WTC11 (cell line): ENCODE results near the gene CCR1. TPM values are rescaled to one million over a fixed set of nuclear protein-coding genes. Genes with fewer than 3 reads are reported as not detected.

Source experiments
- ATAC-seq: fragments of 200-7000 bp; cut with Tn5 transposase; 2 replicates; pipeline ENCODE4 v1.10.0; 2021; ENCODE audit warnings: mild to moderate bottlenecking, moderate library complexity
- CTCF ChIA-PET: fragments of 300-600 bp; sonication (Branson Sonifier 250); formaldehyde crosslinking; loops from one replicate; lab custom pipeline; 2021; ENCODE audit warnings: antibody characterized with exemption; lab: Charles Lee
- POLR2A ChIA-PET: fragments of 350-600 bp; sonication (Branson Sonifier 250); formaldehyde crosslinking; loops from one replicate; lab custom pipeline; 2021; ENCODE audit warnings: antibody characterized with exemption; lab: Charles Lee
- DNase-seq: peaks from one replicate; pipeline ENCODE4 v3.0.0; 2021; ENCODE audit warnings: low spot score
- H3K27ac Mint-ChIP-seq: 2 replicates; pipeline ENCODE4 v1.8.0; 2021; ENCODE audit warnings: mixed read lengths
- H3K27me3 Mint-ChIP-seq: 2 replicates; pipeline ENCODE4 v1.8.0; 2021; ENCODE audit warnings: low read depth, mild to moderate bottlenecking, moderate library complexity, mixed read lengths
- H3K36me3 Mint-ChIP-seq: 2 replicates; pipeline ENCODE4 v1.8.0; 2021; ENCODE audit warnings: mixed read lengths
- H3K4me1 Mint-ChIP-seq: 2 replicates; pipeline ENCODE4 v1.8.0; 2022; ENCODE audit warnings: mixed read lengths
- H3K4me3 Mint-ChIP-seq: 2 replicates; pipeline ENCODE4 v1.8.0; 2021; ENCODE audit warnings: mild to moderate bottlenecking, moderate library complexity, mixed read lengths
- H3K9me3 Mint-ChIP-seq: 2 replicates; pipeline ENCODE4 v1.8.0; 2021; ENCODE audit warnings: mixed read lengths
- CREB1 ChIP-seq: sonication (generic); formaldehyde crosslinking; IDR thresholded peaks from 2 replicates; pipeline ENCODE4 v1.8.0; 2023; ENCODE audit warnings: mild to moderate bottlenecking, missing genetic modification reagents
- ETV6 ChIP-seq: sonication (generic); formaldehyde crosslinking; IDR thresholded peaks from 2 replicates; pipeline ENCODE4 v1.8.1; 2022; ENCODE audit warnings: mild to moderate bottlenecking, missing genetic modification reagents
- FOXP1 ChIP-seq: sonication (generic); formaldehyde crosslinking; IDR thresholded peaks from 2 replicates; pipeline ENCODE4 v1.8.0; 2022; ENCODE audit warnings: missing genetic modification reagents, mild to moderate bottlenecking, moderate library complexity, borderline replicate concordance
- JAZF1 ChIP-seq: fragments of 250-450 bp; sonication (Bioruptor Pico); IDR thresholded peaks from 2 replicates; pipeline ENCODE4 v1.9.0; 2021; ENCODE audit warnings: moderate library complexity, mild to moderate bottlenecking, inconsistent platforms
- JUN ChIP-seq: sonication (generic); formaldehyde crosslinking; IDR thresholded peaks from 2 replicates; pipeline ENCODE4 v1.8.0; 2023; ENCODE audit warnings: mild to moderate bottlenecking, missing genetic modification reagents
- MYBL2 ChIP-seq: sonication (generic); formaldehyde crosslinking; IDR thresholded peaks from 2 replicates; pipeline ENCODE4 v1.8.1; 2023; ENCODE audit warnings: mild to moderate bottlenecking, moderate library complexity, missing genetic modification reagents
- NFATC4 ChIP-seq: fragments of 250-450 bp; sonication (Bioruptor Pico); IDR thresholded peaks from 2 replicates; pipeline ENCODE4 v1.9.0; 2021; ENCODE audit warnings: mild to moderate bottlenecking
- SMAD4 ChIP-seq: sonication (generic); formaldehyde crosslinking; IDR thresholded peaks from 2 replicates; pipeline ENCODE4 v1.8.0; 2022; ENCODE audit warnings: mild to moderate bottlenecking, missing genetic modification reagents
- ZNF232 ChIP-seq: sonication (generic); formaldehyde crosslinking; IDR thresholded peaks from 2 replicates; pipeline ENCODE4 v1.8.0; 2022; ENCODE audit warnings: mild to moderate bottlenecking, missing genetic modification reagents
- ZNF416 ChIP-seq: fragments of 250-450 bp; sonication (Bioruptor Pico); IDR thresholded peaks from 2 replicates; pipeline ENCODE4 v1.9.0; 2021; ENCODE audit warnings: mild to moderate bottlenecking, inconsistent platforms
- total RNA-seq: library from RNA; stranded (reverse); gene quantifications from 3 replicates; pipeline ENCODE4 v1.2.3, GENCODE V29; 2021
- TF ChIP-seq, protein P1 (sequence below): sonication (generic); formaldehyde crosslinking; IDR thresholded peaks from 2 replicates; pipeline ENCODE4 v1.8.0; 2023; ENCODE audit warnings: mild to moderate bottlenecking, missing genetic modification reagents
- TF ChIP-seq, protein P2 (sequence below): fragments of 250-450 bp; sonication (Bioruptor Pico); IDR thresholded peaks from 2 replicates; pipeline ENCODE4 v2.1.2; 2022; ENCODE audit warnings: mild to moderate bottlenecking, moderate library complexity
- TF ChIP-seq, protein P3 (sequence below): sonication (generic); formaldehyde crosslinking; IDR thresholded peaks from 2 replicates; pipeline ENCODE4 v1.8.0; 2022; ENCODE audit warnings: mild to moderate bottlenecking, missing genetic modification reagents
- TF ChIP-seq, protein P4 (sequence below): sonication (generic); formaldehyde crosslinking; IDR thresholded peaks from 2 replicates; pipeline ENCODE4 v1.8.1; 2023; ENCODE audit warnings: mild to moderate bottlenecking, missing genetic modification reagents, borderline replicate concordance
- TF ChIP-seq, protein P5 (sequence below): sonication (generic); formaldehyde crosslinking; IDR thresholded peaks from 2 replicates; pipeline ENCODE4 v1.8.1; 2023; ENCODE audit warnings: mild to moderate bottlenecking, moderate library complexity, missing genetic modification reagents
- TF ChIP-seq, protein P6 (sequence below): fragments of 250-450 bp; sonication (Bioruptor Pico); IDR thresholded peaks from 2 replicates; pipeline ENCODE4 v1.9.0; 2021; ENCODE audit warnings: mild to moderate bottlenecking, borderline replicate concordance

The CCR1 gene
- total RNA-seq, 1 experiment from 2014 or later, result not detected

DNA sequence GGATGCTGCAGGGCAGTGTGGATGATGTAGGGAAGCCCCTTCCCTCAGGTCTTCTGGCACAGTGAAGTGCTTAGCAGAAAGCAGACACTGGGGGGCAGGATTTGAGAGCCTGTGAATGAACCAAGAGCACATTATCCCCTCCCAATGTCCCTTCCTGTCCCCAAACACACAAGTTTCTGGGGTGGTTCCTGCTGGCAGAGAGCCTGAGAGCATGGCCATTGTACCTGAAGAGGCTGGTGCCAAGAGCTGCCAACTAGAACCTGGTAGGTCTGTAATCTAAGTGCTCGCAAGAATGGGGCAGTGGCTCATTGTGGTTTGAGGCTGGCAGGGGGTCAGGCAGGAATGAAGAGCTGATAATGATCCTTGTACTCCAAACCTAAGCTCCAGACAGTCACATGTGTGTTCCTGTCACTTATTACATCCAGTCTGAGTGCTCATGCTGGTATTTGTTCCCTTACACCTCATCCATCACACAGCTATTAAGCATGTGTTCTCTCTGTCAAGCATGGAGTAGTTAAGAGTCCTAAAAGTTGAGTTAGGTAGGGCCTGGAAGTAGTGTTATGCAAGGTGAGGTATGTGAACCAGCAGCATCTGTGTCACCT lies 6.7 kb upstream of the CCR1 start (continued):
- TF ChIP-seq, protein P1, sequence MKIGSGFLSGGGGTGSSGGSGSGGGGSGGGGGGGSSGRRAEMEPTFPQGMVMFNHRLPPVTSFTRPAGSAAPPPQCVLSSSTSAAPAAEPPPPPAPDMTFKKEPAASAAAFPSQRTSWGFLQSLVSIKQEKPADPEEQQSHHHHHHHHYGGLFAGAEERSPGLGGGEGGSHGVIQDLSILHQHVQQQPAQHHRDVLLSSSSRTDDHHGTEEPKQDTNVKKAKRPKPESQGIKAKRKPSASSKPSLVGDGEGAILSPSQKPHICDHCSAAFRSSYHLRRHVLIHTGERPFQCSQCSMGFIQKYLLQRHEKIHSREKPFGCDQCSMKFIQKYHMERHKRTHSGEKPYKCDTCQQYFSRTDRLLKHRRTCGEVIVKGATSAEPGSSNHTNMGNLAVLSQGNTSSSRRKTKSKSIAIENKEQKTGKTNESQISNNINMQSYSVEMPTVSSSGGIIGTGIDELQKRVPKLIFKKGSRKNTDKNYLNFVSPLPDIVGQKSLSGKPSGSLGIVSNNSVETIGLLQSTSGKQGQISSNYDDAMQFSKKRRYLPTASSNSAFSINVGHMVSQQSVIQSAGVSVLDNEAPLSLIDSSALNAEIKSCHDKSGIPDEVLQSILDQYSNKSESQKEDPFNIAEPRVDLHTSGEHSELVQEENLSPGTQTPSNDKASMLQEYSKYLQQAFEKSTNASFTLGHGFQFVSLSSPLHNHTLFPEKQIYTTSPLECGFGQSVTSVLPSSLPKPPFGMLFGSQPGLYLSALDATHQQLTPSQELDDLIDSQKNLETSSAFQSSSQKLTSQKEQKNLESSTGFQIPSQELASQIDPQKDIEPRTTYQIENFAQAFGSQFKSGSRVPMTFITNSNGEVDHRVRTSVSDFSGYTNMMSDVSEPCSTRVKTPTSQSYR (CRISPR knock-in tag), result no peak

DNA sequence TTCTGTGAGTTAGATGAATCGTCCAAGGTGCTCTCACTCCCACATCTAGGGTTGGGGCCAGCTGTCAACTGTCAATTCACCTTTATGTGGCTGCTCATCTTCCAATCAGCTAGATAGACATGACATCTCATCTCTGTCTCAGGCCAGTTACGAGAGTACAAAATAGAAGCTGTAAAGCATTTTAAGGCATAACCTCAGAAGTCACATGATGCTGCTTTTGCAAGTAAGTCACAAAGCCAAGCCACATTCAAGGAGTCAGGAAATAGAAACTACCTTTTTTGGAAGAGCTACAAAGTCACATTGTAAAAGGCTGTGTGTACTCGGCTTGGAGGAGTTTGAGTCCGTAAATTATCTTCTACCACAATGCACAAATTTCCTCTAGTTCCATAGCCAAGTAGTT lies 5.1 kb upstream of the CCR1 start:
- TF ChIP-seq, protein P1 (CRISPR knock-in tag), result no peak
- TF ChIP-seq FOXP1 (CRISPR knock-in tag), result no peak
- no peak for TF ChIP-seq ZNF416 (CRISPR knock-in tag)
- no peak for TF ChIP-seq CREB1
- TF ChIP-seq, protein P2, sequence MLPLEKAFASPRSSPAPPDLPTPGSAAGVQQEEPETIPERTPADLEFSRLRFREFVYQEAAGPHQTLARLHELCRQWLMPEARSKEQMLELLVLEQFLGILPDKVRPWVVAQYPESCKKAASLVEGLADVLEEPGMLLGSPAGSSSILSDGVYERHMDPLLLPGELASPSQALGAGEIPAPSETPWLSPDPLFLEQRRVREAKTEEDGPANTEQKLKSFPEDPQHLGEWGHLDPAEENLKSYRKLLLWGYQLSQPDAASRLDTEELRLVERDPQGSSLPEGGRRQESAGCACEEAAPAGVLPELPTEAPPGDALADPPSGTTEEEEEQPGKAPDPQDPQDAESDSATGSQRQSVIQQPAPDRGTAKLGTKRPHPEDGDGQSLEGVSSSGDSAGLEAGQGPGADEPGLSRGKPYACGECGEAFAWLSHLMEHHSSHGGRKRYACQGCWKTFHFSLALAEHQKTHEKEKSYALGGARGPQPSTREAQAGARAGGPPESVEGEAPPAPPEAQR (CRISPR knock-in tag), result no peak
- no peak for TF ChIP-seq ETV6
- no peak for TF ChIP-seq JUN (CRISPR knock-in tag)
- TF ChIP-seq, protein P3, sequence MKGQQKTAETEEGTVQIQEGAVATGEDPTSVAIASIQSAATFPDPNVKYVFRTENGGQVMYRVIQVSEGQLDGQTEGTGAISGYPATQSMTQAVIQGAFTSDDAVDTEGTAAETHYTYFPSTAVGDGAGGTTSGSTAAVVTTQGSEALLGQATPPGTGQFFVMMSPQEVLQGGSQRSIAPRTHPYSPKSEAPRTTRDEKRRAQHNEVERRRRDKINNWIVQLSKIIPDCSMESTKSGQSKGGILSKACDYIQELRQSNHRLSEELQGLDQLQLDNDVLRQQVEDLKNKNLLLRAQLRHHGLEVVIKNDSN, result no peak
- TF ChIP-seq, protein P4, sequence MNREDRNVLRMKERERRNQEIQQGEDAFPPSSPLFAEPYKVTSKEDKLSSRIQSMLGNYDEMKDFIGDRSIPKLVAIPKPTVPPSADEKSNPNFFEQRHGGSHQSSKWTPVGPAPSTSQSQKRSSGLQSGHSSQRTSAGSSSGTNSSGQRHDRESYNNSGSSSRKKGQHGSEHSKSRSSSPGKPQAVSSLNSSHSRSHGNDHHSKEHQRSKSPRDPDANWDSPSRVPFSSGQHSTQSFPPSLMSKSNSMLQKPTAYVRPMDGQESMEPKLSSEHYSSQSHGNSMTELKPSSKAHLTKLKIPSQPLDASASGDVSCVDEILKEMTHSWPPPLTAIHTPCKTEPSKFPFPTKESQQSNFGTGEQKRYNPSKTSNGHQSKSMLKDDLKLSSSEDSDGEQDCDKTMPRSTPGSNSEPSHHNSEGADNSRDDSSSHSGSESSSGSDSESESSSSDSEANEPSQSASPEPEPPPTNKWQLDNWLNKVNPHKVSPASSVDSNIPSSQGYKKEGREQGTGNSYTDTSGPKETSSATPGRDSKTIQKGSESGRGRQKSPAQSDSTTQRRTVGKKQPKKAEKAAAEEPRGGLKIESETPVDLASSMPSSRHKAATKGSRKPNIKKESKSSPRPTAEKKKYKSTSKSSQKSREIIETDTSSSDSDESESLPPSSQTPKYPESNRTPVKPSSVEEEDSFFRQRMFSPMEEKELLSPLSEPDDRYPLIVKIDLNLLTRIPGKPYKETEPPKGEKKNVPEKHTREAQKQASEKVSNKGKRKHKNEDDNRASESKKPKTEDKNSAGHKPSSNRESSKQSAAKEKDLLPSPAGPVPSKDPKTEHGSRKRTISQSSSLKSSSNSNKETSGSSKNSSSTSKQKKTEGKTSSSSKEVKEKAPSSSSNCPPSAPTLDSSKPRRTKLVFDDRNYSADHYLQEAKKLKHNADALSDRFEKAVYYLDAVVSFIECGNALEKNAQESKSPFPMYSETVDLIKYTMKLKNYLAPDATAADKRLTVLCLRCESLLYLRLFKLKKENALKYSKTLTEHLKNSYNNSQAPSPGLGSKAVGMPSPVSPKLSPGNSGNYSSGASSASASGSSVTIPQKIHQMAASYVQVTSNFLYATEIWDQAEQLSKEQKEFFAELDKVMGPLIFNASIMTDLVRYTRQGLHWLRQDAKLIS (CRISPR knock-in tag), result no peak
- no peak for TF ChIP-seq MYBL2
- TF ChIP-seq, protein P5, sequence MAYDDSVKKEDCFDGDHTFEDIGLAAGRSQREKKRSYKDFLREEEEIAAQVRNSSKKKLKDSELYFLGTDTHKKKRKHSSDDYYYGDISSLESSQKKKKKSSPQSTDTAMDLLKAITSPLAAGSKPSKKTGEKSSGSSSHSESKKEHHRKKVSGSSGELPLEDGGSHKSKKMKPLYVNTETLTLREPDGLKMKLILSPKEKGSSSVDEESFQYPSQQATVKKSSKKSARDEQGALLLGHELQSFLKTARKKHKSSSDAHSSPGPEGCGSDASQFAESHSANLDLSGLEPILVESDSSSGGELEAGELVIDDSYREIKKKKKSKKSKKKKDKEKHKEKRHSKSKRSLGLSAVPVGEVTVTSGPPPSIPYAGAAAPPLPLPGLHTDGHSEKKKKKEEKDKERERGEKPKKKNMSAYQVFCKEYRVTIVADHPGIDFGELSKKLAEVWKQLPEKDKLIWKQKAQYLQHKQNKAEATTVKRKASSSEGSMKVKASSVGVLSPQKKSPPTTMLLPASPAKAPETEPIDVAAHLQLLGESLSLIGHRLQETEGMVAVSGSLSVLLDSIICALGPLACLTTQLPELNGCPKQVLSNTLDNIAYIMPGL (CRISPR knock-in tag), result no peak
- TF ChIP-seq SMAD4 (CRISPR knock-in tag), result no peak
- TF ChIP-seq, protein P6, sequence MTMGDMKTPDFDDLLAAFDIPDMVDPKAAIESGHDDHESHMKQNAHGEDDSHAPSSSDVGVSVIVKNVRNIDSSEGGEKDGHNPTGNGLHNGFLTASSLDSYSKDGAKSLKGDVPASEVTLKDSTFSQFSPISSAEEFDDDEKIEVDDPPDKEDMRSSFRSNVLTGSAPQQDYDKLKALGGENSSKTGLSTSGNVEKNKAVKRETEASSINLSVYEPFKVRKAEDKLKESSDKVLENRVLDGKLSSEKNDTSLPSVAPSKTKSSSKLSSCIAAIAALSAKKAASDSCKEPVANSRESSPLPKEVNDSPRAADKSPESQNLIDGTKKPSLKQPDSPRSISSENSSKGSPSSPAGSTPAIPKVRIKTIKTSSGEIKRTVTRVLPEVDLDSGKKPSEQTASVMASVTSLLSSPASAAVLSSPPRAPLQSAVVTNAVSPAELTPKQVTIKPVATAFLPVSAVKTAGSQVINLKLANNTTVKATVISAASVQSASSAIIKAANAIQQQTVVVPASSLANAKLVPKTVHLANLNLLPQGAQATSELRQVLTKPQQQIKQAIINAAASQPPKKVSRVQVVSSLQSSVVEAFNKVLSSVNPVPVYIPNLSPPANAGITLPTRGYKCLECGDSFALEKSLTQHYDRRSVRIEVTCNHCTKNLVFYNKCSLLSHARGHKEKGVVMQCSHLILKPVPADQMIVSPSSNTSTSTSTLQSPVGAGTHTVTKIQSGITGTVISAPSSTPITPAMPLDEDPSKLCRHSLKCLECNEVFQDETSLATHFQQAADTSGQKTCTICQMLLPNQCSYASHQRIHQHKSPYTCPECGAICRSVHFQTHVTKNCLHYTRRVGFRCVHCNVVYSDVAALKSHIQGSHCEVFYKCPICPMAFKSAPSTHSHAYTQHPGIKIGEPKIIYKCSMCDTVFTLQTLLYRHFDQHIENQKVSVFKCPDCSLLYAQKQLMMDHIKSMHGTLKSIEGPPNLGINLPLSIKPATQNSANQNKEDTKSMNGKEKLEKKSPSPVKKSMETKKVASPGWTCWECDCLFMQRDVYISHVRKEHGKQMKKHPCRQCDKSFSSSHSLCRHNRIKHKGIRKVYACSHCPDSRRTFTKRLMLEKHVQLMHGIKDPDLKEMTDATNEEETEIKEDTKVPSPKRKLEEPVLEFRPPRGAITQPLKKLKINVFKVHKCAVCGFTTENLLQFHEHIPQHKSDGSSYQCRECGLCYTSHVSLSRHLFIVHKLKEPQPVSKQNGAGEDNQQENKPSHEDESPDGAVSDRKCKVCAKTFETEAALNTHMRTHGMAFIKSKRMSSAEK (CRISPR knock-in tag), result no peak
- TF ChIP-seq JAZF1 (CRISPR knock-in tag), result no peak
- TF ChIP-seq NFATC4, result no peak
- no peak for TF ChIP-seq ZNF232
- TF ChIP-seq, all 79 proteins: peak for 0
- Mint-ChIP-seq H3K27me3 (no peaks in the 10 kb centered on the region), H3K27ac (no peak overlapping the region), H3K9me3 (no peaks in the 10 kb centered on the region), H3K4me3 (no peak overlapping the region), H3K4me1 (peaks cover 7% of the 10 kb centered on the region), H3K36me3 (no peaks in the 10 kb centered on the region)
- CTCF ChIA-PET, result interaction anchor here (1.2 to 1.5 kb wide), 4 partner anchors 26 to 165 kb away, joined by 3 to 7 read pairs (median 5); no protein-coding TSS in a partner anchor
- POLR2A ChIA-PET, result no interaction called here
- no peak for DNase-seq
- no peak for ATAC-seq
